Measurements from ENCODE around the gene PHF24. TPM values are rescaled to one million over a fixed set of nuclear protein-coding genes. Genes with fewer than 3 reads are reported as not detected.
"Not testable (repeated sequence)": the region's sequence is repeated elsewhere in the genome, so short reads cannot be mapped to it uniquely, and the experiment has no call there.

Gene PHF24
- polyA plus RNA-seq, 1 of the 3 experiments (the other 2 are of a cell fraction), result not detected

- Histone ChIP-seq H2AFZ (ENCODE audit: low read depth) (no peak overlapping the region), H3K27ac (ENCODE audit: low read depth in 2 of 2, low read length in 1 of 2) (no peak overlapping the region), H3K4me1 (ENCODE audit: control insufficient read depth in 1 of 2, insufficient read depth in 2 of 2, low read depth in 1 of 2, low read length in 1 of 2) (peaks cover 0 to 6% of the 10 kb centered on the region in 2 experiments; a peak in 1 of 4 replicates), H3K36me3 (replicated peaks in 1 of 2; ENCODE audit: control insufficient read depth in 1 of 2, insufficient read depth in 2 of 2, low read length in 1 of 2) (no peaks in the 10 kb centered on the region), H3K4me3 (ENCODE audit: low read depth in 2 of 2, low read length in 1 of 2) (no peak overlapping the region), H4K20me1 (ENCODE audit: insufficient read depth) (no peaks in the 10 kb centered on the region), H3K27me3 (ENCODE audit: insufficient read depth) (peaks cover 9% of the 10 kb centered on the region), H3K9me2 (no peaks in the 10 kb centered on the region), H3K79me2 (ENCODE audit: insufficient read depth) (no peaks in the 10 kb centered on the region), H3K9me3 (no peaks in the 10 kb centered on the region), H3K4me2 (no peak overlapping the region), H3F3A (replicated peaks; ENCODE audit: insufficient read depth) (no peaks in the 10 kb centered on the region), H3K9ac (no peak overlapping the region)
- TF ChIP-seq RAD21 (IDR thresholded peaks at IDR 0.05; ENCODE audit: low read length) (peak; percentile 29; the same call in 1 of the 2 replicates), USF1 (IDR thresholded peaks at IDR 0.05; ENCODE audit: borderline replicate concordance, low read depth) (no peak), TEAD4 (IDR thresholded peaks at IDR 0.05; ENCODE audit: borderline replicate concordance, insufficient read depth) (no peak), MXI1 (IDR thresholded peaks at IDR 0.05; ENCODE audit: low read depth, low read length) (no peak), SMC3 (IDR thresholded peaks at IDR 0.05; ENCODE audit: low read depth, low read length) (peak; percentile 14; the same call in 1 of the 2 replicates), FOXJ3 (CRISPR knock-in tag; IDR thresholded peaks at IDR 0.05) (no peak), EZH2phosphoT487 (IDR thresholded peaks at IDR 0.05; ENCODE audit: borderline replicate concordance, low read depth) (no peak), GABPA (IDR thresholded peaks at IDR 0.05; ENCODE audit: low read depth) (no peak), CTCF (IDR thresholded peaks at IDR 0.05) (peak; percentile 63), NRF1 (IDR thresholded peaks at IDR 0.05; ENCODE audit: low read depth, low read length) (no peak)
- ChIA-PET POLR2A (interaction anchor here (0.6 kb wide), 1 partner anchor 179 kb away, joined by 3 read pairs; no protein-coding TSS in a partner anchor), CTCF (interaction anchor here (0.6 to 4.5 kb wide), 17 partner anchors 9 to 366 kb away, joined by 3 to 20 read pairs (median 5); partner anchors contain the start of gene CCL21)
- peak; percentile 59 for DNase-seq
- WGBS (ENCODE audit: low lambda C conversion rate), result 15% methylated on average over 7 of the region's 7 CpGs
These were observed 28.5 kb upstream of the PHF24 start for GRCh38 chr9:34929506-34930102.

- H2AFZ ChIP-seq (ENCODE audit: low read depth); H3K9me3 ChIP-seq; H3K4me3 ChIP-seq (ENCODE audit: low read depth in 2 of 2, low read length in 1 of 2); H3K9ac ChIP-seq; H3K79me2 ChIP-seq (ENCODE audit: insufficient read depth); H4K20me1 ChIP-seq (ENCODE audit: insufficient read depth); H3K4me2 ChIP-seq; POLR2A ChIA-PET; H3K4me1 ChIP-seq (ENCODE audit: control insufficient read depth in 1 of 2, insufficient read depth in 2 of 2, low read depth in 1 of 2, low read length in 1 of 2); H3K27me3 ChIP-seq (ENCODE audit: insufficient read depth); H3K36me3 ChIP-seq (replicated peaks in 1 of 2; ENCODE audit: control insufficient read depth in 1 of 2, insufficient read depth in 2 of 2, low read length in 1 of 2); H3K9me2 ChIP-seq; H3K27ac ChIP-seq (ENCODE audit: low read depth in 2 of 2, low read length in 1 of 2); H3F3A ChIP-seq (replicated peaks; ENCODE audit: insufficient read depth); DNase-seq: not testable (repeated sequence)
- CTCF ChIA-PET, result interaction anchor here (1.4 to 5.3 kb wide), 2 partner anchors 11 to 40 kb away, joined by 8 to 20 read pairs; no protein-coding TSS in a partner anchor
These were observed 18.1 kb upstream of the PHF24 start for GRCh38 chr9:34939989-34940388.

Data from SK-N-SH (cell line).